Memory B cell (primary cell): ENCODE data around the gene SOHLH1.

Experiments used
- ATAC-seq: fragments of 150-1000 bp; cut with Tn5 transposase; 2 replicates; pipeline ENCODE4 v1.10.0; 2021; ENCODE audit warnings: low read depth, mild to moderate bottlenecking, moderate library complexity
- DNase-seq, 2 donors: peaks; one replicate each; pipeline ENCODE4 v3.0.0; 2022; ENCODE audit warnings: low spot score in 2 of 2
- H3K27ac Mint-ChIP-seq: one replicate; pipeline ENCODE4 v1.8.0; 2022; ENCODE audit warnings: mild to moderate bottlenecking, moderate library complexity, mixed read lengths
- H3K27me3 Mint-ChIP-seq: one replicate; pipeline ENCODE4 v1.8.0; 2022; ENCODE audit warnings: mixed read lengths
- H3K36me3 Mint-ChIP-seq: one replicate; pipeline ENCODE4 v1.8.0; 2022; ENCODE audit warnings: mild to moderate bottlenecking, mixed read lengths
- H3K4me1 Mint-ChIP-seq: one replicate; pipeline ENCODE4 v1.8.0; 2022; ENCODE audit warnings: mixed read lengths
- H3K4me3 Mint-ChIP-seq: one replicate; pipeline ENCODE4 v1.8.0; 2022; ENCODE audit warnings: mild to moderate bottlenecking, moderate library complexity, mixed read lengths
- H3K9me3 Mint-ChIP-seq: one replicate; pipeline ENCODE4 v1.8.0; 2022; ENCODE audit warnings: mixed read lengths

Gene SOHLH1

DNA sequence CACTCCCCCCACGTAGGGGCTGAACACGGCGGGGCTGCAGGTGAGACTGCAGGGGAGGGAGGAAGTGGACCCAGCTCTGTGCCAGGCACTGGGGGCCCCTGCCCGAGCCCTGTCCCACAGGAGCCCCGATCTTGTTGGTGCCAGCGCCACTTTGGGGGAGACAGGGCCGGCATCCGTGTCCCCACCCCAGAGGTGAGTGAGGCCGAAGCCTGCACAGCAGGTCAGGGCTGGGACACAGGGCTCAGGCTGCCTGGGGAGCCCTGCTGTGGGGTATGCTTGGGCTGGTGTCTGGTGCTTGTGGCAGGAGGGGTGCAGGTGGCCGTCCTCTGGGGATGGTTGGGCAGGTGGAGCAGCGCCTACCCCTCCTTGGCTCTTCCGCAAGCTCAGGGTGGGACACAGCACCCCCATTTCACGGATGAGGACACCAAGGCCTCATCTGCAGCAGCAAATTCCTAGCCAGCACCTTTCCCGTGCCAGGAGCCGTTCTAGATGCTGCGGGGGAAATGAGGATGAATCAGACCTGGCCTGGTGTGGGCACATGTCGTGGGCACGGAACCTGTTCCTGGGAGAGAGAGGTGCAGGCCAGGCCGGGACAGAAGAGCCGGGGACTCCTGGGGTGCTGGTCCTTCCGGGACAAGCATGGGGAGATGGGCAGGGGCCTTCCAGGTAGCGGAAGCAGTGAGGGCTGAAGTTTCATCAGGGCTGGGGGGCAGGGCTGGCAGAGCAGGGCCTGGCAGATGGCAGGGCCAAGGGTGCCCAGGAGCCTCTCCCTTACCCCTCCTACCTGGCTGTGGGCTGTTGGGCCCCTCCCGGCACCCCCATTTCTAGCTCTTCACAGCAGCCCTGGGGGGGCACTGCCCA lies 37.9 kb upstream of the SOHLH1 start:
- no peak overlapping the region for H3K27ac Mint-ChIP-seq
- H3K36me3 Mint-ChIP-seq = no peaks in the 10 kb centered on the region
- H3K9me3 Mint-ChIP-seq = peaks cover 5% of the 10 kb centered on the region

GRCh38 chr9:135736272-135736978 lies 37.1 kb upstream of the SOHLH1 start:
- no peaks in the 10 kb centered on the region for H3K4me1 Mint-ChIP-seq
- DNase-seq (no peak), ATAC-seq (no peak)
- no peaks in the 10 kb centered on the region for H3K36me3 Mint-ChIP-seq
- H3K9me3 Mint-ChIP-seq = peaks cover 6% of the 10 kb centered on the region
- peaks cover 16% of the 10 kb centered on the region for H3K27me3 Mint-ChIP-seq
- no peak overlapping the region for H3K27ac Mint-ChIP-seq
- H3K4me3 Mint-ChIP-seq = no peak overlapping the region

More for the DNA sequence above, 37.9 kb upstream of the SOHLH1 start:
- Mint-ChIP-seq H3K4me3 (no peak overlapping the region), H3K4me1 (no peaks in the 10 kb centered on the region), H3K27me3 (peaks cover 16% of the 10 kb centered on the region)
- ATAC-seq = no peak
- DNase-seq = no peak

GRCh38 chr9:135734616-135735144 lies 35.4 kb upstream of the SOHLH1 start:
- ATAC-seq = no peak
- H3K9me3 Mint-ChIP-seq = peaks cover 12% of the 10 kb centered on the region
- H3K36me3 Mint-ChIP-seq = no peaks in the 10 kb centered on the region
- no peak overlapping the region for H3K27ac Mint-ChIP-seq
- no peak for DNase-seq
- H3K27me3 Mint-ChIP-seq = peaks cover 13% of the 10 kb centered on the region
- no peak overlapping the region for H3K4me3 Mint-ChIP-seq
- H3K4me1 Mint-ChIP-seq = no peaks in the 10 kb centered on the region

DNA sequence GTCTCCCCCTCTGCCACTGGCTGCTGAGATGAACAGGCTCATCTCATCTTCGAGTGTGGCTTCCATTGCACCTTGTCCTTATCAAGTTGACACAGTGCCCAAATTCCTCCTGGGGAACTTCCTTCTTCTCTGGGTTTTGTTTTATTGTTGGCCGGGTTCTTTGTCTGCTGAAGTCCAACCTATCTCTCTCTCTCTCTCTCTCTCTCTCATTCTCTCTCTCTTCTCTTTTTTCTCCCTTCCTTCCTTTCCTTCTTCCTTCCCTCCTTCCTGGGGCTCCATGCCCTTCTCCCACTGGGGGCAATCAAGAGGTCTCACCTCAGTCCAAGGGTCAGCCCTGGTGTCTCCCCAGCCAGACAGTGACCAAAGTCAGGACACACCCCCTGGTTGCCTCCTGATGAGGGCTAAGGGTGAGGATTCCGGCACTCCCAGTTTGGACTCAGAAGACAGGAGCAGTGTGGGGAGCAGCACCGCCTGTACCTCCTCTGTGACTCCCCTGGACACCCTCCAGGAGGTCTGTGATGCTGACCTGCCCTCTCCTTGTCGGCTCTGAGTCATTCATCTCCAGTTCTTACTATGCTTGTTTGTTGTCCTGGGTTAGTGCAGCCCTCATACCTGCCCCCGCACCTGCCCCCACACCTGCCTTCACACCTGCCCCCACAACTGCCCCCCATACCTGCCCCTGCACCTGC lies 33.4 kb upstream of the SOHLH1 start:
- no peaks in the 10 kb centered on the region for H3K36me3 Mint-ChIP-seq
- peaks cover 6% of the 10 kb centered on the region for H3K27me3 Mint-ChIP-seq
- DNase-seq = no peak
- H3K4me3 Mint-ChIP-seq = no peak overlapping the region
- peaks cover 12% of the 10 kb centered on the region for H3K9me3 Mint-ChIP-seq
- H3K27ac Mint-ChIP-seq = no peak overlapping the region
- no peak for ATAC-seq
- no peaks in the 10 kb centered on the region for H3K4me1 Mint-ChIP-seq

- Mint-ChIP-seq H3K27me3 (peaks cover 11% of the 10 kb centered on the region), H3K4me1 (no peaks in the 10 kb centered on the region), H3K4me3 (no peak overlapping the region), H3K27ac (no peak overlapping the region), H3K9me3 (peaks cover 12% of the 10 kb centered on the region), H3K36me3 (no peaks in the 10 kb centered on the region)
- DNase-seq (no peak), ATAC-seq (no peak)
These were observed 32.2 kb upstream of the SOHLH1 start for GRCh38 chr9:135731454-135731853.

GRCh38 chr9:135729480-135729879 lies 30.2 kb upstream of the SOHLH1 start:
- no peak overlapping the region for H3K4me3 Mint-ChIP-seq

DNA sequence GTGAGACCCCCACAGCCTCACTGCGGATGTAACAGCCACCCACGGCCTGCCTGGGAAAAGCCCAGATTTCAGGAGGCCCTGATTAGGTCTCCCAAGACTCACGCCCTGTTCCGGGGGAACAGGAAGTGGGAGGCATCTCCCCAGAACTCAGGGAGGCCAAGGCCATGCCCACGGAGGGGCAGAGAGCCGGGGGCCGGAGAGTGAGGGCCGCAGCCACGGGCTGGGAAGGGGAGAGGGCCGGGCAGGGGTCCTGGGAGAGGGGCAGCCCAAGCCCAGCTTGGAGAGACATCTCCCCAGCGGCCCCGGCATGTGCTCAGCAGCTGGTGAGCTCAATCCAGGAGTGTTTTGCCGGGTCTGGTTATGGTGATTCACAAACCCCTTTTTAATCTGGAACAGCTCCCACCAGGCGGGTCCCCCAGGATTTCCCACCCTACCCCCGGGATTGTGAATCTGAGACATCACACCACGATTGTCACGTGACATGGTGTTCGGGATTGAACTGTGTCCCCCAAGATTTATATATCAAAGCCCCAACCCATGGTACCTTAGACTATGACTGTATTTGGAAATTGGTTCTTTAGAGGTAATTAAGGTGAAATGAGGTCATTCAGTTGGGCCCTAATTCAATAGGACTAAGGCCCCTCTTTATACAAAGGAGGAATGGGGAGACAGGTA lies 29.3 kb upstream of the SOHLH1 start:
- H3K9me3 Mint-ChIP-seq = peaks cover 12% of the 10 kb centered on the region
- no peaks in the 10 kb centered on the region for H3K4me1 Mint-ChIP-seq
- H3K27ac Mint-ChIP-seq = no peak overlapping the region
- H3K36me3 Mint-ChIP-seq = no peaks in the 10 kb centered on the region
- peaks cover 13% of the 10 kb centered on the region for H3K27me3 Mint-ChIP-seq
- ATAC-seq (no peak), DNase-seq (no peak)
- H3K4me3 Mint-ChIP-seq = no peak overlapping the region

More at GRCh38 chr9:135729480-135729879, 30.2 kb upstream of the SOHLH1 start:
- ATAC-seq = no peak
- Mint-ChIP-seq H3K4me1 (no peaks in the 10 kb centered on the region), H3K27ac (no peak overlapping the region), H3K9me3 (peaks cover 12% of the 10 kb centered on the region), H3K36me3 (no peaks in the 10 kb centered on the region), H3K27me3 (peaks cover 14% of the 10 kb centered on the region)
- no peak for DNase-seq

- Mint-ChIP-seq H3K36me3 (no peaks in the 10 kb centered on the region), H3K27me3 (peaks cover 12% of the 10 kb centered on the region), H3K4me3 (no peak overlapping the region), H3K27ac (no peak overlapping the region), H3K9me3 (peaks cover 7% of the 10 kb centered on the region), H3K4me1 (no peaks in the 10 kb centered on the region)
- ATAC-seq (no peak), DNase-seq (no peak)
These were observed 28.1 kb upstream of the SOHLH1 start for GRCh38 chr9:135727257-135727875.

GRCh38 chr9:135726138-135726853 lies 27.0 kb upstream of the SOHLH1 start:
- H3K4me1 Mint-ChIP-seq = no peaks in the 10 kb centered on the region
- no peak overlapping the region for H3K4me3 Mint-ChIP-seq
- peaks cover 4% of the 10 kb centered on the region for H3K9me3 Mint-ChIP-seq
- H3K27ac Mint-ChIP-seq = no peak overlapping the region
- ATAC-seq (no peak), DNase-seq (no peak)
- peaks cover 12% of the 10 kb centered on the region for H3K27me3 Mint-ChIP-seq
- no peaks in the 10 kb centered on the region for H3K36me3 Mint-ChIP-seq

- H3K9me3 Mint-ChIP-seq = no peaks in the 10 kb centered on the region
- H3K4me1 Mint-ChIP-seq = no peaks in the 10 kb centered on the region
- ATAC-seq = no peak
- peaks cover 14% of the 10 kb centered on the region for H3K27me3 Mint-ChIP-seq
- H3K36me3 Mint-ChIP-seq = no peaks in the 10 kb centered on the region
- H3K27ac Mint-ChIP-seq = no peak overlapping the region
- H3K4me3 Mint-ChIP-seq = no peak overlapping the region
- no peak for DNase-seq
These were observed 25.0 kb upstream of the SOHLH1 start for GRCh38 chr9:135724186-135724787.

GRCh38 chr9:135722365-135722764 lies 23.1 kb upstream of the SOHLH1 start:
- no peak for ATAC-seq
- Mint-ChIP-seq H3K4me1 (no peaks in the 10 kb centered on the region), H3K36me3 (no peaks in the 10 kb centered on the region), H3K4me3 (no peak overlapping the region), H3K27ac (no peak overlapping the region), H3K9me3 (no peaks in the 10 kb centered on the region), H3K27me3 (peaks cover 19% of the 10 kb centered on the region)
- DNase-seq = no peak

- H3K4me3 Mint-ChIP-seq = no peak overlapping the region
- no peaks in the 10 kb centered on the region for H3K36me3 Mint-ChIP-seq
- no peak for ATAC-seq
- H3K9me3 Mint-ChIP-seq = no peaks in the 10 kb centered on the region
- no peak for DNase-seq
- H3K27ac Mint-ChIP-seq = no peak overlapping the region
- H3K4me1 Mint-ChIP-seq = no peaks in the 10 kb centered on the region
- H3K27me3 Mint-ChIP-seq = peaks cover 13% of the 10 kb centered on the region
These were observed 20.2 kb upstream of the SOHLH1 start for GRCh38 chr9:135719472-135719871.
